Astrocyte (in vitro differentiated cells and primary cell): ENCODE data around the gene C9orf43. TPM values are rescaled to one million over a fixed set of nuclear protein-coding genes. Genes with fewer than 3 reads are reported as not detected.
A peak's percentile ranks its signal among the peaks of the same experiment; 100 is the strongest.

Experiments used
- DNase-seq: peaks from one replicate; pipeline ENCODE4 v3.0.0-alpha.2; 2010; ENCODE audit warnings: low read depth
- FAIRE-seq: peaks from 2 replicates; lab custom pipeline; 2011; peaks lifted over from hg19 to GRCh38; lab: Jason Lieb, UNC
- H2AFZ ChIP-seq: 2 replicates; pipeline ENCODE4 v1.6.0; 2012; ENCODE audit warnings: low read depth, low read length, inconsistent platforms
- H3K27ac ChIP-seq: 2 replicates; pipeline ENCODE4 v1.5.1; 2011; ENCODE audit warnings: low read depth, low read length, inconsistent platforms
- H3K27me3 ChIP-seq: 2 replicates; pipeline ENCODE4 v1.6.0; 2011; ENCODE audit warnings: low read length, inconsistent platforms; ENCODE audit not compliant: insufficient read depth
- H3K36me3 ChIP-seq: 2 replicates; pipeline ENCODE4 v1.5.1; 2011; ENCODE audit warnings: low read length, inconsistent platforms; ENCODE audit not compliant: insufficient read depth
- H3K4me1 ChIP-seq: 2 replicates; pipeline ENCODE4 v1.5.1; 2011; ENCODE audit warnings: low read length, inconsistent platforms; ENCODE audit not compliant: insufficient read depth
- H3K4me2 ChIP-seq: 2 replicates; pipeline ENCODE4 v1.6.0; 2012; ENCODE audit warnings: low read length, inconsistent platforms
- H3K4me3 ChIP-seq: 2 replicates; pipeline ENCODE4 v1.5.1; 2011; ENCODE audit warnings: low read depth, mild to moderate bottlenecking, low read length, inconsistent platforms; ENCODE audit not compliant: insufficient read depth
- H3K79me2 ChIP-seq: 2 replicates; pipeline ENCODE4 v1.6.0; 2012; ENCODE audit warnings: mild to moderate bottlenecking, low read length, inconsistent platforms; ENCODE audit not compliant: insufficient read depth
- H3K9ac ChIP-seq: 2 replicates; pipeline ENCODE4 v1.6.0; 2012; ENCODE audit warnings: mild to moderate bottlenecking, low read length, inconsistent platforms
- H3K9me3 ChIP-seq: 2 replicates; pipeline ENCODE4 v1.5.1; 2012; ENCODE audit warnings: low read depth, mild to moderate bottlenecking, low read length, inconsistent platforms; ENCODE audit not compliant: insufficient read depth
- H4K20me1 ChIP-seq: 2 replicates; pipeline ENCODE4 v1.6.0; 2012; ENCODE audit warnings: low read length, inconsistent platforms; ENCODE audit not compliant: insufficient read depth
- H3K27ac Mint-ChIP-seq: one replicate; pipeline ENCODE4 v1.8.0; 2021; ENCODE audit warnings: mild to moderate bottlenecking, mixed read lengths; ENCODE audit not compliant: unreplicated experiment
- H3K27me3 Mint-ChIP-seq: one replicate; pipeline ENCODE4 v1.8.0; 2021; ENCODE audit warnings: low read depth, mixed read lengths; ENCODE audit not compliant: unreplicated experiment
- H3K36me3 Mint-ChIP-seq: one replicate; pipeline ENCODE4 v1.8.0; 2021; ENCODE audit warnings: low read depth, mixed read lengths; ENCODE audit not compliant: unreplicated experiment
- H3K4me1 Mint-ChIP-seq: one replicate; pipeline ENCODE4 v1.8.0; 2021; ENCODE audit warnings: low read depth, mixed read lengths; ENCODE audit not compliant: unreplicated experiment
- H3K4me3 Mint-ChIP-seq: one replicate; pipeline ENCODE4 v1.8.0; 2021; ENCODE audit warnings: mild to moderate bottlenecking, moderate library complexity, mixed read lengths; ENCODE audit not compliant: unreplicated experiment
- H3K9me3 Mint-ChIP-seq: one replicate; pipeline ENCODE4 v1.8.0; 2021; ENCODE audit warnings: mild to moderate bottlenecking, mixed read lengths; ENCODE audit not compliant: unreplicated experiment
- CTCF ChIP-seq: IDR thresholded peaks from 2 replicates; pipeline ENCODE4 v1.5.1; 2011; ENCODE audit warnings: low read depth, mild to moderate bottlenecking, inconsistent platforms, low read length, moderate library complexity; ENCODE audit not compliant: insufficient read depth
- EZH2 ChIP-seq: IDR thresholded peaks from 2 replicates; pipeline ENCODE4 v1.6.1; 2012; ENCODE audit warnings: mild to moderate bottlenecking, low read length, inconsistent platforms; ENCODE audit not compliant: insufficient read depth
- total RNA-seq: library from RNA; stranded (reverse); gene quantifications from 2 replicates; pipeline ENCODE4 v1.2.1, GENCODE V29; 2021

Gene C9orf43
- total RNA-seq, 1 donor from 2014 or later: 0.66 TPM

- DNase-seq (peak; percentile 12), FAIRE-seq (no peak)
- Mint-ChIP-seq H3K4me1 (no peaks in the 10 kb centered on the region), H3K36me3 (no peaks in the 10 kb centered on the region), H3K27me3 (peaks cover 50% of the 10 kb centered on the region), H3K27ac (no peak within 1 kb of the TSS), H3K4me3 (no peak within 1 kb of the TSS), H3K9me3 (peaks cover 5% of the 10 kb centered on the region)
- Histone ChIP-seq H3K4me2 (peak within 1 kb of the TSS; percentile 81), H3K4me1 (peaks cover 7% of the 10 kb centered on the region), H3K79me2 (no peaks in the 10 kb centered on the region), H3K9ac (no peak within 1 kb of the TSS), H3K9me3 (no peaks in the 10 kb centered on the region), H3K27ac (no peak within 1 kb of the TSS), H3K4me3 (peak within 1 kb of the TSS; percentile 32), H2AFZ (peak within 1 kb of the TSS; percentile 69), H3K36me3 (no peaks in the 10 kb centered on the region), H4K20me1 (no peaks in the 10 kb centered on the region), H3K27me3 (peaks cover 13% of the 10 kb centered on the region)
- TF ChIP-seq CTCF (no peak), EZH2 (peak; percentile 41)
Observed at GRCh38 chr9:113463418-113464285, 53.1 kb downstream of the C9orf43 start, which contains the start of gene RGS3. Gene RGS3 (plus strand): TSS chr9:113463727. CDS start chr9:113463803, 76 bp downstream.

GRCh38 chr9:113464286-113464660 lies 53.7 kb downstream of the C9orf43 start:
- no peaks in the 10 kb centered on the region for H3K4me1 Mint-ChIP-seq
- Histone ChIP-seq H2AFZ (no peak overlapping the region), H3K36me3 (no peaks in the 10 kb centered on the region), H3K27ac (no peak overlapping the region), H3K79me2 (no peaks in the 10 kb centered on the region), H3K9ac (no peak overlapping the region), H4K20me1 (no peaks in the 10 kb centered on the region), H3K4me2 (peak overlapping the region; percentile 81), H3K4me3 (no peak overlapping the region), H3K4me1 (peaks cover 7% of the 10 kb centered on the region), H3K9me3 (no peaks in the 10 kb centered on the region), H3K27me3 (peaks cover 13% of the 10 kb centered on the region)
- no peak overlapping the region for H3K4me3 Mint-ChIP-seq
- TF ChIP-seq EZH2 (no peak), CTCF (no peak)
- no peak overlapping the region for H3K27ac Mint-ChIP-seq
- FAIRE-seq: no peak
- H3K27me3 Mint-ChIP-seq: peaks cover 50% of the 10 kb centered on the region
- DNase-seq: no peak
- peaks cover 5% of the 10 kb centered on the region for H3K9me3 Mint-ChIP-seq
- no peaks in the 10 kb centered on the region for H3K36me3 Mint-ChIP-seq
